Activated T-helper 2 cell treated with anti-CD3 and anti-CD28 coated beads, Interferon-gamma antibody, Interleukin-2, Interleukin-4, amounts not matched to agents 10 μg/mL and 5 μg/mL and 100 μg/mL, durations not matched to agents 14 hours and 24 hours and 36 hours (primary cell): ENCODE data around the gene MYPOP. TPM values are rescaled to one million over a fixed set of nuclear protein-coding genes. Genes with fewer than 3 reads are reported as not detected.

Experiments used
- DNase-seq: peaks from one replicate; pipeline ENCODE4 v3.0.0; 2021; ENCODE audit warnings: low spot score
- H3K27ac Mint-ChIP-seq: one replicate; pipeline ENCODE4 v1.8.0; 2021; ENCODE audit warnings: mixed read lengths
- H3K27me3 Mint-ChIP-seq: one replicate; pipeline ENCODE4 v1.8.0; 2021; ENCODE audit warnings: low read depth, mixed read lengths
- H3K36me3 Mint-ChIP-seq: one replicate; pipeline ENCODE4 v1.8.0; 2021; ENCODE audit warnings: low read depth, mixed read lengths
- H3K4me1 Mint-ChIP-seq: one replicate; pipeline ENCODE4 v1.8.0; 2021; ENCODE audit warnings: low read depth, mixed read lengths
- H3K4me3 Mint-ChIP-seq: one replicate; pipeline ENCODE4 v1.8.0; 2021; ENCODE audit warnings: low read depth, mild to moderate bottlenecking, moderate library complexity, mixed read lengths
- H3K9me3 Mint-ChIP-seq: one replicate; pipeline ENCODE4 v1.8.0; 2021; ENCODE audit warnings: mixed read lengths
- intact Hi-C: fragments of 100-400 bp; cut with micrococcal nuclease; formaldehyde crosslinking; loops from one replicate; pipeline ENCODE4 v1.15.1; 2023
- total RNA-seq: library from RNA; stranded (reverse); gene quantifications from 2 replicates; pipeline ENCODE4 v1.2.3, GENCODE V29; 2022

Gene MYPOP
- total RNA-seq, 1 donor from 2014 or later: 7.3 TPM

DNA sequence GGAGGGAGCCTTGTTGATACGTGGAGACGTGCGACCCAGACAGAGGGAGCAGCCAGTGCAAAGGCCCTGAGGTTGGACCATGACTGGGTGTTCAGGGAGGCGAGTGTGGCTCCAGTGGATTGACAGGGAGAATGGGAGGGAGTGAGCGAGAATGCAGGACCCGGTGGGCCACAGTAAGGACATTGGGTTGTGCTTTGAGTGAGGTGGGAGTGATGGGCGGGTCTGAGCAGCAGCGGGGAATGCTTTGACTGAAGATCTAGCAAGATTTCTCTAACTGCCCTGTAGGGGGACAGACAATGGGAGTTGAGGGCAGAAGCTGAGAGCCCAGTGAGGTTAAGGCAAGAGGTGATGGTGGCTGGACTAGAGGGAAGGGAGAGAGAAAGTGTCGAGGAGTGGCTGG, 19.9 kb upstream of the MYPOP start:
- intact Hi-C loops: no loop called here
- Mint-ChIP-seq H3K27ac (no peak overlapping the region), H3K4me3 (no peak overlapping the region), H3K9me3 (no peaks in the 10 kb centered on the region), H3K27me3 (no peaks in the 10 kb centered on the region), H3K36me3 (no peaks in the 10 kb centered on the region), H3K4me1 (peaks cover 29% of the 10 kb centered on the region)
- DNase-seq: no peak

DNA sequence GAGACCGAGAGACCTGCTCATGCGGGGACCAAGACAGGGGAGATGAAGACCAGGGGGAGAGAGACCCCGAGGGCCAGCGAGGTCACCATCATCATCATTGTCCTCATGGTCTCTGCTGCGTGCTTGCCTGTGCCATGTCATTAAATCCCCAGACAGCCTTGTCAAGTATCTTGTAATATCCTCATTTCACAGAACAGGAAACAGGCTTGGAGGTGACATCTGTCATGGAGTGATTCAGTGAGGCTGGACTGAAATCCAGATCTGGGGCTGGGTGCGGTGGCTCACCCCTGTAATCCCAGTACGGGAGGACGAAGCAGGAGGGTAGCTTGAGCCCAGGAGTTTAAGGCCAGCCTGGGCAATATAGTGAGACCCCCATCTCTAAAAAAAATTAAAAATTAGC, 18.0 kb upstream of the MYPOP start:
- DNase-seq: no peak
- intact Hi-C loops: no loop called here
- Mint-ChIP-seq H3K4me3 (no peak overlapping the region), H3K4me1 (peaks cover 31% of the 10 kb centered on the region), H3K27me3 (no peaks in the 10 kb centered on the region), H3K27ac (no peak overlapping the region), H3K9me3 (no peaks in the 10 kb centered on the region), H3K36me3 (no peaks in the 10 kb centered on the region)

DNA sequence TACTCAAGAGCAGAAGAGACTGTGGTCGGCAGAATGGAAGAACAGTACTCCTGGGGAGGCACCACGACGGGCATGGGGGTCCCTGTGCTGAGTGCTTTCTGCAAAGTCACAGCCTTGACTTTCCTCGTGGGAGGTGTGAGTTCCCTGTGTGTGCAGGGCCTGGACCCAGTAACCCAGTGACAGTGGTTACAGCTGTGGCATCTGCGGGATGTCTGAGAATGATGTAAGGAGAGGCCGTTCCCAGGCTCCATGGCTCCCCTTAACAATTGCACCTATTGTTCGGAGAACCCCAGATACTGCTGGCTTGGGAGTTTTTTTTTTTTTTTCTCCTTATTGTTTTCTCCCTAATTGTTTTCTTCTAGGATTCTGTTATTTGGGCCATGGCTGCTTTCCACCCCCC, 17.3 kb upstream of the MYPOP start:
- H3K4me1 Mint-ChIP-seq: peaks cover 31% of the 10 kb centered on the region
- no peak overlapping the region for H3K4me3 Mint-ChIP-seq
- no peaks in the 10 kb centered on the region for H3K27me3 Mint-ChIP-seq
- DNase-seq: no peak
- H3K27ac Mint-ChIP-seq: no peak overlapping the region
- no peaks in the 10 kb centered on the region for H3K36me3 Mint-ChIP-seq
- intact Hi-C loops: no loop called here
- H3K9me3 Mint-ChIP-seq: no peaks in the 10 kb centered on the region

DNA sequence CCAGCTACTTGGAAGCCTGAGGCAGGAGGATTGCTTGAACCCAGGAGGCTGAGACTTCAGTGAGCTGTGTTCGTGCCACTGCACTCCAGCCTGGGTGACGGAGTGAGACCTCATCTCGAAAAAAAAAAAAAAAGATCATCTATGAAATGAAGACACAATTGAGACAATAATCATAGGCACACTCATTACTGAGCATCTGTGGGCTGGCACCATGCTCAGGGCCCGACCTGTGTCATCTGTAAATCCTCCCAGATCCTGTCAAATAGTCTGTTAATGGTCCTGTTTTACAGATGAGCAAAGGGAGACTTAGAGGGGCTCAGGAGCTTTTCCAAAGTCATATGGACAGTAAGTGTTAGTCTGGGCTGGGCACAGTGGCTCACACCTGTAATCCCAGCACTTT, 16.3 kb upstream of the MYPOP start:
- Mint-ChIP-seq H3K27ac (peak overlapping the region; percentile 49), H3K4me3 (no peak overlapping the region), H3K9me3 (no peaks in the 10 kb centered on the region), H3K36me3 (no peaks in the 10 kb centered on the region), H3K4me1 (peaks cover 31% of the 10 kb centered on the region), H3K27me3 (peaks cover under 1% of the 10 kb centered on the region)
- intact Hi-C loops: no loop called here
- no peak for DNase-seq

DNA sequence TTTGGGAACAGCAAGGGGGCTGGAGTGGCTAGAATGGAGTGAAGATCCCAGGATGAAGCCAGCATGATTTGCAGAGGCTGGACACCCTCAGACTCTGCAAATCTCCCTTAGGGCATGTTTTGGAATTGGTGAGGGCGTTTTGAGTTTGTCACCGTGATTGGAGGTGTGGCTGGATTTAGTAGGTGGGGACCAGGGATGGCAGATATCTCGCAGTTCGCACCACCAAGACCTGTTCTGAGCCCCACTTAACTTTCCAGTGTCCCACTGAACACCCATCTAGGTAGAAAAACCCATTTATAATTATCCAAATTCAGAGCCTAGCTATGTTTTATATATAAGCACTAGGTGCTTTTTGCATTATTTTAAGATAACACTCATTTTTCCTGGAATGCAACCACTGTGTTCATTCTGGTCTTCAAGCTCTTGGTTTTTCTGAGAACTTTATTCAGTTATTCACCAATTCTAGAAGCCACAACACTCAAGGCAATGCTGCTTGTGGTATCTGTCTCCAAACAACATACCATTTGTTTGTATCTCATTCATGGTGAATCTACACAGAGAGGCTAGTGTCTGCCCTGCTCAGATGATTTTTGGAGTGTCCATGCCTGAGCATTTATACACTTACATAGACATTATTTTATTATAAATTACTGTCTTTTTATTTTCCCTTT, 15.1 kb upstream of the MYPOP start:
- no peaks in the 10 kb centered on the region for H3K36me3 Mint-ChIP-seq
- H3K27me3 Mint-ChIP-seq: peaks cover 5% of the 10 kb centered on the region
- no peak for DNase-seq
- H3K27ac Mint-ChIP-seq: no peak overlapping the region
- peaks cover 31% of the 10 kb centered on the region for H3K4me1 Mint-ChIP-seq
- intact Hi-C loops: loop anchor here (2.0 kb wide), 1 partner anchor 15 kb away; the partner anchor contains the start of gene MYPOP
- no peaks in the 10 kb centered on the region for H3K9me3 Mint-ChIP-seq
- no peak overlapping the region for H3K4me3 Mint-ChIP-seq

DNA sequence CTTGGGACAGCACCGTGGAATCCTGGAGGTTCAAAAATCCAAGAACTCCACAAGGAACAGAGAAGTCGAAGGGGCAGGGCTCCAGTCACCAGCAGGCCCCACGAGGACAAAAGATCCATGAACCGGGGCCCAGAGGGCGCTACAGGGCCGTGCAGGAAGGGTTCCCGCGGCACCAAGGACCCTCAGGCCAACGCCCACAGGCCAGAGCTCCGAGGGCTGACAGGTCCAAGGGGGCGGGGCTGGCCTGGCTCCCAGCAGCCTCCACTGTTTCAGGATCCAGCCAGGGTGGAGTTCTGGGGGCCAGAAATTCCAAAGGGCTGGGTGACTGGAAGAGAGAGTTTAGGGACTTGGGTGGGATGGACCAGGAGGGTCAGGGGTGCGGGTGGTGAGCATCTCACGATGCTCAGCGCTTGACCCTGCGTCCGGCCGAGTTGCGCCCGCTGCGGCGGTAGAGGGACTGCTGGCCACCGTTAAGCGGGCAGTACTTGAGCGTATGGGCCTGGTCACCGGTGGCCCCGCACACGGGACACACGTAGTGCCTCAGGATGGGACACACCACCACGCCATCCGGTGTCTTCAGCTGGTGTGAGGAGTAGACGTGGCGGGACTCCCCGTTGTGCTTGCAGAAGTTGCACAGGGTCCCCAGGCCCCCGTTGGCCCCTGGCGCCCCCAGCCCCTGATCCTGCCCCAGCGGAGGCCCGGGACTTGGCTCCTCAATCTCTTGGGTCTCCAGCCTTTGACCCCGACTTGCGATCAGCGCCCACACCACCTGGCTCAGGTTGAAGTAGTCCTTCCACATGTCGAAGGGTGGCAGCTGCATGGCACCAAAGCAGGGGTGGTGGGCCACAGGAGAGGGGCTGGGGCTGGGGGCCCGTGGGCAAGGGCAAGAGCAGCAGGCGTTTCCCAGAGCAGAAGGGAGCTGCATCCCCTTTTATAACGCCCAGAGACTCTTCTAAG, 11.7 kb upstream of the MYPOP start, which contains the start of gene NANOS2:
Gene NANOS2, minus strand, starts transcription at position 905 of the 957 bp plus-strand sequence. Its CDS starts 85 bp downstream, at position 820.
- H3K27ac Mint-ChIP-seq: no peak within 1 kb of the TSS
- H3K36me3 Mint-ChIP-seq: no peaks in the 10 kb centered on the region
- peaks cover 13% of the 10 kb centered on the region for H3K27me3 Mint-ChIP-seq
- H3K4me1 Mint-ChIP-seq: peaks cover 17% of the 10 kb centered on the region
- no peaks in the 10 kb centered on the region for H3K9me3 Mint-ChIP-seq
- no peak within 1 kb of the TSS for H3K4me3 Mint-ChIP-seq
- intact Hi-C loops: no loop called here
- DNase-seq: no peak

DNA sequence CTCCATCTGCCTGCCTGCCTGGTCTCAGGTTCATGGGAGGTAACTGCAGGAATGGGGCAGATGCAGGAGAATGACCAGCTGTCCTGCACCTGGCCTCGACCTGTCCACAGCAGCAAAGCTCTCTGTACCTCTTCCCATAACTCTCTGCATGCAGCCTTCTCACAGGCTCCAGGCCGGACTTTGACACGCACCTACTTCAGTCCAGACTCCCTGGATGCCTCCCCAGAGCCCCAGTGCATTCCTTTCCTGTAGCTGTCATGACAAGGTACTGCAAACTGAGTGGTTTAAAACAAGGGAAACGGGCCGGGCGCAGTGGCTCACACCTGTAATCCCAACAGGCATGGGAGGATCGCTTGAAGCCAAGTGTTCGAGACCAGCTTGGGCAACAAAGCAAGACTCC, 8.9 kb upstream of the MYPOP start:
- Mint-ChIP-seq H3K4me3 (no peak overlapping the region), H3K27me3 (peaks cover 13% of the 10 kb centered on the region)
- intact Hi-C loops: no loop called here

DNA sequence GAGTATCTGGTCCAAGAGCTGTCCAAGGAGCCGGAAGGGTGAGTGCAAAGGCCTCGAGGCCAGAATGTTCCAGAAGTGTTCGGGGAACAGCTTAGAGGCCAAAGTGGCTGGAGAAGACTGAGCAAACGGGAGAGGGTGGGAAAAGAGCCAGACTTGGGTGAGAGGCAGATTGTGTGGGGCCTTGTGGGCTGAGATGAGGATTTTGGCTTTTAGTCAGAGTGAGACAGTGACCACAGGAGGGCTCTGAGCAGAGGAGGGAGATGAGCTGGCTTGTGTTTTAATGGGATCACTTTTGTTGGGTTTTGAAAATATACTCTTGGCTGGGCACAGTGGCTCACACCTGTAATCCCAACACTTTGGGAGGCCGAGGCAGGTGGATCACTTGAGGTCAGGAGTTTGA, 6.5 kb upstream of the MYPOP start:
- no peaks in the 10 kb centered on the region for H3K36me3 Mint-ChIP-seq
- intact Hi-C loops: no loop called here
- DNase-seq: no peak
- no peak overlapping the region for H3K27ac Mint-ChIP-seq
- no peak overlapping the region for H3K4me3 Mint-ChIP-seq
- H3K4me1 Mint-ChIP-seq: peaks cover 5% of the 10 kb centered on the region
- H3K9me3 Mint-ChIP-seq: no peaks in the 10 kb centered on the region
- peaks cover 13% of the 10 kb centered on the region for H3K27me3 Mint-ChIP-seq

More for the DNA sequence above, 8.9 kb upstream of the MYPOP start:
- peaks cover 6% of the 10 kb centered on the region for H3K4me1 Mint-ChIP-seq
- H3K27ac Mint-ChIP-seq: no peak overlapping the region
- H3K36me3 Mint-ChIP-seq: no peaks in the 10 kb centered on the region
- DNase-seq: no peak
- no peaks in the 10 kb centered on the region for H3K9me3 Mint-ChIP-seq

DNA sequence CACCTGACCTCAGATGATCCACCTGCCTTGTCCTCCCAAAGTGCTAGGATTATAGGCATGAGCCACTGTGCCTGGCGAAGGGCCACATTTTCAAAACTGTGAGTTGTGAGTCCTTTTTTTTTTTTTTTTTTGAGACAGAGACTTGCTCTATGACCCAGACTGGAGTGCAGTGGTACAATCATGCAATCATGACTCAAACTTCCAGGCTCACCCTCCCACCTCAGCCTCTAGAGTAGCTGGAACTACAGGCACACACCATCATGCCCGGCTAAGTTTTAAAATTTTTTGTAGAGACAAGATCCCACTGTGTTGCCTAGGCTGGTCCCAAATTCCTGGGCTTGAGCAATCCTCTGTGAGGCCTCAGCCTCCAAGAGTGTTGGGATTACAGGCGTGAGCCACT, 3.8 kb upstream of the MYPOP start:
- Mint-ChIP-seq H3K4me3 (no peak overlapping the region), H3K9me3 (no peaks in the 10 kb centered on the region), H3K27me3 (peaks cover 6% of the 10 kb centered on the region), H3K27ac (no peak overlapping the region), H3K4me1 (peaks cover 7% of the 10 kb centered on the region), H3K36me3 (no peaks in the 10 kb centered on the region)
- intact Hi-C loops: no loop called here
- no peak for DNase-seq

DNA sequence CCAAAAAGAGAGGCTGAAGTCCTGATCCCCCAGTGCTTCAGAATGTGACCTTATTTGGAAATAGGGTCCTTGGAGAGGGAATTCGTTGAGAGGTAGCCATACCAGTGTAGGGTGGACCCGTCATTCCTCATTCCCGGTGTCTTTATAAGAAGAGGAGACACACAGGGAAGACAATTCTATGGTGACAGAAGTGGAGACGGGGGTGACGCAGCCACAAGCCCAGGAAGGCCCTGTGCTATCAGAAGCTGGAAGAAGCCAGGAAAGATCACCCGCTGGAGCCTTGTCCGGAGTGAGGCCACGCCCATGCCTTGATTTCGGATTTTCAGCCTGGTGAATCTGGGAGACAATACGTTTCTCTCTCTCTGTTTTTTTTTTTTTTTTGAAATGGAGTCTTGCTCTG, 2.6 kb upstream of the MYPOP start:
- no peak overlapping the region for H3K27ac Mint-ChIP-seq
- H3K36me3 Mint-ChIP-seq: peaks cover 10% of the 10 kb centered on the region
- no peak overlapping the region for H3K4me3 Mint-ChIP-seq
- H3K27me3 Mint-ChIP-seq: peaks cover 3% of the 10 kb centered on the region
- H3K9me3 Mint-ChIP-seq: no peaks in the 10 kb centered on the region
- intact Hi-C loops: no loop called here
- H3K4me1 Mint-ChIP-seq: peaks cover 13% of the 10 kb centered on the region
- no peak for DNase-seq

DNA sequence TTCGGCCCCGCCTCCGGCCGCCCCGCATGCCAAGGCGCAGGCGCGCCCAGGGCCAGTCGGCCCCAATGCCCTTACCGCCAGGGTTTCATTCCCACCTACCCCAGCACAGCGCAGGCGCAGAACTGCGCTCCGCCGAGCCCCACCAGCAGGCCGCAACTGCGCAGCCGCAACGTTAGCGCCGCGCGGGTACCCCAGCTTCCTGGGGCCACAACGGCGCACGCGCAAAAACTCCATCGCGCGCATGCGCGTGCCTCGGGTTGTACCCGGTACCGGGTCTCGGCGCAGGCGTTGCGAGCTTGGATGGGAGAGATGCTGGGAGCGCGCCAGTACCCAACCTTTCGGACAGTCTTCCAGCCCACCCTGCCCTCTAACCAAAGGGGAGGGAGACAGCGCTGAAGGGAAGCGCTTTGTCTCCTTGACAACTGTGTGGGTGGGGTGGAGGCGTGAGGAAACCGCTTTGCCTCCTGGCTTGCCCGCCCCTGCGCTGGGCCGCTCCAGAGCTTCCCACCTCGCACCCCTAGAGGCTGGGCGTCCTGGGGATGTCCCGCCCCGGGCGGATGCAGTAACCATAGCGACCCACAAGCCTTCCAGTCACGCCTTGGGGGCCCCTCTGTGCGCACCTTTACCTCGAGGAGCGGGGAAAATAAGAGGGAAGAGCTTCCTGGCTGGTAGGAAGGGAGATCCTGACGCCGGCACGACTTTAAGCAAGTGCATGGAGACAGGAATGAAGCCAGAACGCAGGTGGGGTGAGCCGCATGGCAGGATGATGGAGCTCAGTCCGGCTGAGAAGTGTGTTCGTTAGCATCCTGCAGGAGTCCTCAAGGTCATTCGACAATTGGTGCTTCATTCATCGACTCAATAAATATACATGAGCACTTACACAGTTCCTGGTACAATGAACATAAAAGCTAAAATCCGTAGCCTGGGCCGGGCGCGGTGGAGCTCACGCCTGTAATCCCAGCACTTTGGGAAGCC, 525 bp upstream of the MYPOP start:
- H3K27me3 Mint-ChIP-seq: no peaks in the 10 kb centered on the region
- H3K36me3 Mint-ChIP-seq: peaks cover 24% of the 10 kb centered on the region

DNA sequence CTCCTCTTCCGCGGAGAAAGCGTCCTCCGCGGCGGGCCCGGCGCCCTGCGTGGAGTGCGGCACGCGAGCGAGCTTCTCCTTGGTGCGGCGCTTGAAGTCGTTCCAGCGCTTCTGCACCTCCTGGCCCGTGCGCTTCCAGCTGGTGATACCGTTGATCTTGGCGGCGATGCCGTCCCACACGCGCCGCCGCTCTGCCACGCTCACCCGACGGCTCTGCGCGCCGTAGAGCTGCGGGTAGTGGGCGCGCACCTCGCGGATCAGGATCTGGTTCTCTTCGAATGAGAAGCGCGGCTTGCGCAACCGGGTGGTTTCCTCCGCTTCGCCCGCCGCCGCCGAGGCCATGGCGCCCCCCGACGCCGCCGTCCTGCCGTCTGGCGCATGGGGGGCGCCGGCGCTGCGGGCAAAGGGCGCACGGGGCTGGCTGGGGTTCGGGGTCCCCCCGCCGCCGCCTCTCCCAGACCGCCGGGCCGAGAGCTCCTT, 941 bp downstream of the MYPOP start:
- intact Hi-C loops: loop anchor here (5.0 kb wide), 1 partner anchor 96 kb away; the partner anchor contains the start of gene CCDC61
- Mint-ChIP-seq H3K36me3 (peaks cover 24% of the 10 kb centered on the region), H3K4me1 (peaks cover 8% of the 10 kb centered on the region), H3K27me3 (no peaks in the 10 kb centered on the region), H3K27ac (no peak overlapping the region), H3K9me3 (no peaks in the 10 kb centered on the region), H3K4me3 (no peak overlapping the region)
- DNase-seq: no peak

More for the DNA sequence above, 525 bp upstream of the MYPOP start:
- H3K4me1 Mint-ChIP-seq: peaks cover 8% of the 10 kb centered on the region
- H3K27ac Mint-ChIP-seq: peak overlapping the region; percentile 69
- intact Hi-C loops: loop anchor here (1.0 to 5.0 kb wide), 4 partner anchors 14 to 94 kb away; partner anchors contain the start of genes CCDC61, IRF2BP1 and SYMPK
- peak; percentile 100 for DNase-seq
- no peaks in the 10 kb centered on the region for H3K9me3 Mint-ChIP-seq
- peak overlapping the region; percentile 93 for H3K4me3 Mint-ChIP-seq
